ENCODE results near the gene GNPDA1.

GRCh38 chr5:142059304-142059940 is 46.6 kb upstream of the GNPDA1 start:
- TF ChIP-seq, protein P1, sequence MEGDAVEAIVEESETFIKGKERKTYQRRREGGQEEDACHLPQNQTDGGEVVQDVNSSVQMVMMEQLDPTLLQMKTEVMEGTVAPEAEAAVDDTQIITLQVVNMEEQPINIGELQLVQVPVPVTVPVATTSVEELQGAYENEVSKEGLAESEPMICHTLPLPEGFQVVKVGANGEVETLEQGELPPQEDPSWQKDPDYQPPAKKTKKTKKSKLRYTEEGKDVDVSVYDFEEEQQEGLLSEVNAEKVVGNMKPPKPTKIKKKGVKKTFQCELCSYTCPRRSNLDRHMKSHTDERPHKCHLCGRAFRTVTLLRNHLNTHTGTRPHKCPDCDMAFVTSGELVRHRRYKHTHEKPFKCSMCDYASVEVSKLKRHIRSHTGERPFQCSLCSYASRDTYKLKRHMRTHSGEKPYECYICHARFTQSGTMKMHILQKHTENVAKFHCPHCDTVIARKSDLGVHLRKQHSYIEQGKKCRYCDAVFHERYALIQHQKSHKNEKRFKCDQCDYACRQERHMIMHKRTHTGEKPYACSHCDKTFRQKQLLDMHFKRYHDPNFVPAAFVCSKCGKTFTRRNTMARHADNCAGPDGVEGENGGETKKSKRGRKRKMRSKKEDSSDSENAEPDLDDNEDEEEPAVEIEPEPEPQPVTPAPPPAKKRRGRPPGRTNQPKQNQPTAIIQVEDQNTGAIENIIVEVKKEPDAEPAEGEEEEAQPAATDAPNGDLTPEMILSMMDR (IDR thresholded peaks at IDR 0.05; ENCODE audit: insufficient read depth, low read length, poor library complexity, severe bottlenecking), result no peak
- TF ChIP-seq EZH2phosphoT487 (conservative IDR thresholded peaks at IDR 0.05; ENCODE audit: low read length), result no peak
